ENCODE measurements around the gene GCC1. TPM values are rescaled to one million over a fixed set of nuclear protein-coding genes. Genes with fewer than 3 reads are reported as not detected.
A peak's percentile ranks its signal among the peaks of the same experiment; 100 is the strongest.
"Not testable (repeated sequence)": the region's sequence is repeated elsewhere in the genome, so short reads cannot be mapped to it uniquely, and the experiment has no call there.

GCC1 gene
- polyA plus RNA-seq, 1 donor: 7.5 TPM

- DNase-seq: peak; percentile 54
Measured at GRCh38 chr7:127588697-127589482, 3.5 kb upstream of the GCC1 start.

- DNase-seq: peak; percentile 90
Measured at GRCh38 chr7:127588019-127588696, 2.8 kb upstream of the GCC1 start, which contains the start of gene ARF5. Gene ARF5, plus strand, starts transcription at chr7:127588411. Its CDS starts 88 bp downstream, at chr7:127588499.

GRCh38 chr7:127587663-127588018, 2.2 kb upstream of the GCC1 start:
- no peak for DNase-seq

GRCh38 chr7:127586346-127586745, 950 bp upstream of the GCC1 start:
- no peak for DNase-seq

GRCh38 chr7:127584648-127585043, 750 bp downstream of the GCC1 start:
- DNase-seq: no peak

GRCh38 chr7:127582361-127582760, 3.0 kb downstream of the GCC1 start:
- no peak for DNase-seq

GRCh38 chr7:127581716-127582115, 3.7 kb downstream of the GCC1 start:
- no peak for DNase-seq

- no peak for DNase-seq
Measured at GRCh38 chr7:127580612-127581011, 4.8 kb downstream of the GCC1 start.

GRCh38 chr7:127578711-127579275, 6.6 kb downstream of the GCC1 start:
- no peak for DNase-seq

GRCh38 chr7:127578036-127578684, 7.2 kb downstream of the GCC1 start:
- no peak for DNase-seq

GRCh38 chr7:127571741-127572505, 13.5 kb downstream of the GCC1 start:
- DNase-seq: no peak

GRCh38 chr7:127568034-127568433, 17.4 kb downstream of the GCC1 start:
- not testable (repeated sequence) for DNase-seq

- no peak for DNase-seq
Measured at GRCh38 chr7:127566242-127566641, 19.2 kb downstream of the GCC1 start.

- DNase-seq: no peak
Measured at GRCh38 chr7:127557803-127558202, 27.6 kb downstream of the GCC1 start.

- DNase-seq: no peak
Measured at GRCh38 chr7:127556404-127556803, 29.0 kb downstream of the GCC1 start.

GRCh38 chr7:127551941-127552340, 33.5 kb downstream of the GCC1 start:
- no peak for DNase-seq

GRCh38 chr7:127550247-127550646, 35.1 kb downstream of the GCC1 start:
- DNase-seq: no peak

- DNase-seq: no peak
Measured at GRCh38 chr7:127546313-127546712, 39.1 kb downstream of the GCC1 start.

GRCh38 chr7:127541548-127541947, 43.8 kb downstream of the GCC1 start:
- DNase-seq: no peak

- not testable (repeated sequence) for DNase-seq
Measured at GRCh38 chr7:127540461-127540860, 44.9 kb downstream of the GCC1 start.

- no peak for DNase-seq
Measured at GRCh38 chr7:127539116-127539515, 46.3 kb downstream of the GCC1 start.

- DNase-seq: no peak
Measured at GRCh38 chr7:127536741-127537140, 48.7 kb downstream of the GCC1 start.

- DNase-seq: no peak
Measured at GRCh38 chr7:127536394-127536691, 49.1 kb downstream of the GCC1 start.
